SW 1271 (cell line): ENCODE results near the gene ST8SIA3.
"Not testable (repeated sequence)": the region's sequence is repeated elsewhere in the genome, so short reads cannot be mapped to it uniquely, and the experiment has no call there.

ENCODE experiments used
- DNase-seq, 2 experiments: peaks; one replicate each; lab custom pipeline; 2025; lab: John Stamatoyannopoulos, UW

ST8SIA3 gene

DNA sequence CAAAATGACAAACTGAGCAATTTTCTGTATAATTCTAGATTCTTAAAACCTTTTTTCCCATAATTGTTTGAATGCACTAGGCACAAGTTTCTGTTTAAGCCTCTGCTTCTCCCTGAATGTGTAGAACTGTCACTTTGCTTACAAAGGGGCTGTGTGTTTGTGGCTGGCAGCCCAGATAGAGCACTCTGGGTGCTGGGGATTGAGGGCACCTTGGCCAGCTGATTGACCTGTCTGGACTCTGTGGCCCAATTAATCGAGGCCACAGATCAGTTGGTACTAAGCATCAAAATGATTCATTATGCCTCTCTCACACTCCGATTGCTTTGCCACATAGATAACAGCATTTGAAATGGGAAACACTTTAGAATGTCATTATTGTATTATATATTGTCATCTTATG is 12.1 kb downstream of the ST8SIA3 start:
- no peak for DNase-seq

DNA sequence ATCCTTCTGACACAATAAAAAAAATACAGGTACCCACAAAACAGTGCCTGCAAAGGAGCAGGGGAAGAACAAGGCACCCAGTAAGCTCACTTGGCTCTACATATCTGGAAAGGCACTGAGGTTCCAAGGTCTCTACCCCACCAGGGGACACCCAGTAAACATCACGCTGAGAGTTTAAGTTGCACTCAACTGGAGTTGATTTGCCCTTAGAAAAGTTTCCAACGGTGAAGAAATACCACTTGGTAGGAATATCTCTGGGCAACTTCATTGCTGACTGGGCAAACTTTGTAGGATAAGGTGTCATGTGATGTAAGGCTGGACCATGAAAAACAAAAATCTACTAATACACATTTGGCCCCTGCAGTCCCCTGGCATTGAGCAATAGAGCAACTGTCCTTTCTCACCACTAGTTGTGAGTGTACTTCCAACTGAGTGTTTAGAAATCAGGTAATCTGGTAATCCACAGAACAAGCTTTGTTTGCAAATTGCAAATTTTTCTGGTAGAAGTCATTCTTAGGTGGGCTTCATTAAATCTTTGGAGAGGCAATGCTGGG is 14.2 kb downstream of the ST8SIA3 start:
- no peak for DNase-seq

DNA sequence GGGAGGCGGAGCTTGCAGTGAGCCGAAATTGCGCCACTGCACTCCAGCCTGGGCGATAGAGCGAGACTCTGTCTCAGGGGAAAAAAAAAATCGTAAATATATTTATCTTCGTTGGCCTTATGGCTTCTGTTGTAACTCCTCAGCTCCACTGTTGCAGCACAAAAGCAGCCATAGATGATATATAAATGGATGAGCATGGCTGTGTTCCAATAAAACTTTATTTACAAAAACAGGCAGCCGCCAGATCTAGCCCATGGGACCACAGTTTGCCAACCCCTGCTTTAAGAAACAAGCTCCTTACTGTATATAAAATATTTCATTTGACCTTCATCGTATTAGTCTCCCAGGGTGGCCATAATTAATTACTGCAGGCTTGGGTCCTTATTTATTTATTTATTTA is 20.1 kb downstream of the ST8SIA3 start:
- no peak for DNase-seq

DNA sequence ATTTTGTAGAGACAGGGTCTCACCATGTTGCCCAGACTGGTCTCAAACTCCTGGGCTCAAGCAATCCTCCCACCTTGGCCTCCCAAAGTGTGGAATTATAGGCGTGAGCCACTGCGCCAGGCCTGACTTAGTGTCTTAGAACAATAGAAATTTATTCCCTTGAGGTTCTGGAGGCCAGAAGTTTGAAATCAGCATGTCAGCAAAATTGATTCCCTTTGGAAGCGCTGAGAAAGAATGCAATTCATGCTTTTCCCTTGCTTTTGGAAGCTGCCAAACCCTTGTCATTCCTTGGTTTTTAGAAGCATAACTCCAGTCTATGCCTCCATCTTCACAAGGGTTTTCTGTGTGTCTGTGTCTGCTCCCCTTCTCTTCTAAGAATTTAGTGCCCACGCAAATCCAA is 20.7 kb downstream of the ST8SIA3 start:
- DNase-seq = no peak

DNA sequence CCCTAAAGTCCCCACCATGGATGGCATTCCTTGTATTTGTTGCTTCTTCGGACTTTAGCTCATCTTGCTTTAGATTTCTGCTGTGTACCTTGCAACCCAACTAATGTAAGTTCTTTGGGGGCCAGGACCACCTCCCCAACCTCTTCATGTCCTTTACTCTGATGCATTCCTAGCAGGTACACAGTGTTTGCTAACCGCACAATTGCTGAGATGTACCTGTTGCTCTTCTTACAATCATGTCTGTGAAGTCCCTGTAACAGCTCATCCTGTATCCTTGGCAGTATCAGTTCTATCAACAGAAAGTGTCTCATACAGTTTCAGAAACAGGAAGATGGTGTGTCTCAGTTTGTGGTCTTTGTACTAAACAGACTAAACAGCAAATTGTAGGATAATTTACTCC is 24.1 kb downstream of the ST8SIA3 start:
- no peak for DNase-seq

DNA sequence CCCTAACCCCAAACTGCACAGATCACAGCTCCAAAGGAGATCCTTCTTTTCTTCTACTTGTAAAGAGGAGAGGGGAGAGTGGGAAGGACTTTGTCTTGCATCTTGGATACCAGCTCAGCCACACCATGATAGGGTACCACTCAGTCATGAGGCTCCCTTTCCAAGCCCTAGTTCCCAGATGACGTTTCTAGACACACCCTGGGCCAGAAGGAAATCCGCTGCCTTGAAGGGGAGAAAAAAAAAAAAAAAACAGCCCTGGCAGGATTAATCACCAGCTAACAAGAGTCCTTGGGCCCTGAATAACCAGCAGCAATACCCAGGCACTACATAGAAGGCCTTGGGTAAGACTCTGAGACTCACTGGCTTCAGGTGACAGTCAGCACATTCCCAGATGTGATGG is 36.9 kb downstream of the ST8SIA3 start:
- DNase-seq = no peak

DNA sequence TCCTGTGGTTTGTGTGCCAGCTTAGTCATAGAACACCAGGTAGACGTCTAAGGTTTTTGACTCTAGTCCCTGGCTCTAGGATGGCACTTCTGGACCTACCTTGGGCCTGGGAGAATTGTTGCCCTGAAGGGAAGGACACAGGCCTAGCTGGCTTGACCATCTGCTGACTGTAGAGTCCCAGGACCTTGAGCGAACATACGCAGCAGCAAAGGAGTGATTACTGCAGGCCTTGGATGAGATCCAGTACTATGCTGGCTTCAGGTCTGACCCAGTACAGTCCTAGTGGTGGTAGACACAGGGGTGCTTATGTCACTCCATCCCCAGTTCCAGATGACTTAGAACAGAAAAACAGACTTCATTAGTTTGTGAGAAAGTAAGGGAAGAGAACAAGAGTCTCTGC is 37.7 kb downstream of the ST8SIA3 start:
- no peak for DNase-seq

DNA sequence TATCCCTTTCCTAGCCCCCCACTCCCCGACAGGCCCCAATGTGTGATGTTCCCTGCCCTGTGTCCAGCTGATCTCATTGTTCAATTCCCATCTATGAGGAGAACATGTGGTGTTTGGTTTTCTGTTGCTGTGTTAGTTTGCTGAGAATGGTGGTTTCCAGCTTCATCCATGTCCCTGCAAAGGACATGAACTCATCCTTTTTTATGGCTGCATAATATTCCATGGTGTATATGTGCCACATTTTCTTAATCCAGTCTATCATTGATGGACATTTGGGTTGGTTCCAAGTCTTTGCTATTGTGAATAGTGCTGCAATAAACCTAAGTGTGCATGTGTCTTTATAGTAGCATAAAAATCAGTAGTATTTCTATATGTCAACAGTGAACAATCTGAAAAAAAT is 42.4 kb downstream of the ST8SIA3 start:
- not testable (repeated sequence) for DNase-seq

DNA sequence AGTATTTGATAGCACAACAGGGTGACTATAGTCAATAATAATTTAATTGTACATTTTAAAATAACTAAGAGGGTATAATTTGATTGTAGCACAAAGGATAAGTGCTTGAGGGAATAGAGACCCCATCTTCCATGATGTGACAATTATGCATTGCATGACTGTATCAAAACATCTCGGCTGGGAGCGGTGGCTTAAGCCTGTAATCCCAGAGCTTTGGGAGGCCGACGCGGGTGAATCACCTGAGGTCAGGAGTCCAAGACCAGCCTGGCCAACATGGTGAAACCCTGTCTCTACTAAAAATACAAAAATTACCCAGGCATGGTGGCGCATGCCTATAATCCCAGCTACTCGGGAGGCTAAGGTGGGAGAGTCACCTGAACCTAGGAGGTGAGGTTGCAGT is 44.5 kb downstream of the ST8SIA3 start:
- DNase-seq = not testable (repeated sequence)

DNA sequence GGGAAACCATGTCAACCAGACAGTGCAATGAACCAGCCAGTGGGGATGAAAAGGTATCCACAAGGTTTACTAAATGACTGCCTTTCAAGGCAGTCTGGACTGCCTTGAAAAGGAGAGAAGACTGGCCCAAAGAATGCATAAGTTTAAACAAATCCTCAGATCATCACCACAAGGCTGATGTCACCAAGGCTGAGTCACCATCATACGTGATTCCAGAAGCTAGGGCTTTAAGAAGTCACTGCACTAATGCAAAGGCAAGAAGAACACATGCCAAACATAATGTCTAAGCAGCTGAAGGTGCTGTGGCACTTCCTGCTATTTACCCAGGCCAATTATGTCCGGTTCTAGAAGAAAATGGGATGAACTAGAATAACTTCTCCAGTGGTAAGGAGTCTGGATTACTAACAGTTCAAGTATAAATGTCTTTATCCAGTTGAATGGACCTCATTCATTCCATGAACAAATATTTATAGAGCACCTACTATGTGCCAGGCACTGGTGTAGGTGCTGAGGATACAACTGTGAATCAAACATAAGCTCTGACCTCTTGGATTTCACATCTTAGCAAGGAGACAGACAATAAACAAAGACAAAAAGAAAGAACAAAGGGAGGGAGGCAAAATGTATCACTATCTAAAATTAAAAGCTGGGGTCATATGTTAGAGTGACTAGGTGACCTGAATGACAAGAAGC is 45.2 kb downstream of the ST8SIA3 start:
- no peak for DNase-seq

DNA sequence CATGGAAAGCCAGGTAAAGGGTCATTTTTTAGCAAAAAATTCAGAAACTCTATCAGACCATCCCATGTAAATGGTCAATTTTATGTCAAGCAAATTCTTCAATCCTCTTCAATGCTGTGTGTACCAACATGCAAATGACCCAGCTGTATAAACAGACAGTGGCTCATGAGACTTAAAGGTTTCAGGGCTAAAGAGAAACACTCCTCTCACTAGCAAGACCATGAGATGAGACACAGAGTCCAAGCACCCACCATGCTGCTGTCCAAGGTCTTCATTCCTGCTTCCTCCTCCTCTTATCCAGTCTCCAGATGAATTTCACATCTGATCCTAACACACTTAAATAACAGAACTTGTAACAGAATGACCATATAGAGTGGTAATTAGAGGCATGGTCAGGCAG is 52.0 kb downstream of the ST8SIA3 start:
- DNase-seq = no peak

DNA sequence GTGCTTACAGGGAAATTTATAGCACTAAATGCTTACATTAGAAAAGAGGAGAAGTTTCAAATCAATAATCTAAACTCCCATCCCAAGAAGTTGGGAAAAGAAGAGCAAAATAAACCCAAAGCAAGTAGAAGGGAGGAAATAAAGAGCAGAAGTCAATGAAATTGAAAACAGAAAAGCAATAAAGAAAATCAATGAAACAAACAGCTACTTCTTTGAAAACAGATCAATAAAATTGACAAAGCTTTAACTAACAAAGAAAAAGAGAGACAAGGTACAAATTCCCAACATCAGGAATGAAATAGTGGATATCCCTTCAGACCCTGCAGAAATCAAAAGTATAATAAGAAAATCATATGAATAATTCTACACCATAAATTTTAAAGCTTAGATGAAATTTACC is 57.3 kb downstream of the ST8SIA3 start:
- no peak for DNase-seq

DNA sequence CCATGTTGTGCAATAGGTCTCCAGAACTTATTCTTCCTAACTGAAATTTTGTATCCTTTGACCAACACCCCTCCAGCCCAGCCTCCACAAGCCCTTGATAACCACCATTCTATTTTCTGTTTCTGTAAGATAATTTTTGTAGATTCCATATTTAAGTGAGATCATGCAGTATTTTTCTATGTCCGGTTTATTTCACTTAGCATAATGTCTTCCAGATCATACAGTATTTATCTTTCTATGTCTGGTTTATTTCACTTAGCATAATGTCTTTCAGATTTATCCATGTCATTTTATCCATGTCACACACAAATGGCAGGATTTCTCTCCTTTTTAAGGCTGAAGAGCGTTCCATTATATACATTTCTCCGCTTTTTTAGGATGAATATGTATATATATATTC is 58.4 kb downstream of the ST8SIA3 start:
- DNase-seq = no peak

DNA sequence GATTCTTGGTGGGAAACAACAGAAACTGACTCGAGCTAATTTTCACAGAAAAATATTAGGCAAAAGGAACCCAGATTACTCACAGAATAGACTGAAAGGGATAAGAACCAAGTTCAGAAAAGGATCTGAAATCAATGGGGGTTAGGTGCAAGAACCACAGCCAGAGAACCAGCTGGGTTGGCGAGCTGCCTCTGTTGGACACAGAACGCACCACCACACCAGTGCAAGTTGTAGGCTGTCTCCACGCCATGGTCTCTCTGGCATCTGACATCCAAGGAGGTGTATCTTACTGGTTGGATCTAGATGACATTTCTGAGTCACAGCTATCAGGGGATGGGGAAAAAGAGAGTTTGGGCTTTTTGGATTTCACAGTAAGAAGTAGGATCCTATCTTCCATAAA is 64.2 kb downstream of the ST8SIA3 start:
- DNase-seq = no peak
